A549 (cell line): ENCODE measurements around the gene CCL19. TPM values are rescaled to one million over a fixed set of nuclear protein-coding genes. Genes with fewer than 3 reads are reported as not detected.

Experiments
- ATAC-seq, 2 experiments: fragments of 200-7000 bp in 1 of 2; fragments of >200 bp in 1 of 2; cut with Nextera tagmentation in 1 of 2; cut with Tn5 transposase in 1 of 2; 3 replicates each; pipeline versions ENCODE4 v1.8.0 to v1.9.1; 2018 to 2020; ENCODE audit warnings: mild to moderate bottlenecking in 1 of 2, moderate library complexity in 1 of 2
- CTCF ChIA-PET: fragments of 300-600 bp; sonication (Branson Sonifier 250); formaldehyde crosslinking; extraction: SDS; loops from one replicate; lab custom pipeline; 2021; ENCODE audit warnings: antibody characterized with exemption, inconsistent platforms; lab: Yijun Ruan, JAX
- POLR2A ChIA-PET: fragments of 350-600 bp; formaldehyde crosslinking; extraction: SDS; loops from one replicate; lab custom pipeline; 2021; ENCODE audit warnings: antibody characterized with exemption, inconsistent platforms; lab: Yijun Ruan, JAX
- DNase-seq, 2 experiments: peaks; one replicate each; pipeline versions ENCODE4 v3.0.0 to v3.0.0-alpha.2; 2011 to 2016; ENCODE audit warnings: low read depth in 1 of 2, low spot score in 1 of 2
- FAIRE-seq: peaks from 2 replicates; lab custom pipeline; 2011; peaks lifted over from hg19 to GRCh38; lab: Jason Lieb, UNC
- H3K27ac ChIP-seq, 2 experiments: fragments of >200 bp; sonication (Bioruptor Twin); formaldehyde crosslinking; 3 replicates each; pipeline ENCODE4 v1.5.1; 2016 to 2017
- H3K4me1 ChIP-seq: fragments of >200 bp; sonication (Bioruptor Twin); formaldehyde crosslinking; 3 replicates; pipeline ENCODE4 v1.6.1; 2016
- H3K4me2 ChIP-seq: fragments of >200 bp; sonication (Bioruptor Twin); formaldehyde crosslinking; 3 replicates; pipeline ENCODE4 v1.6.1; 2016
- H3K4me3 ChIP-seq: fragments of >200 bp; sonication (Bioruptor Twin); formaldehyde crosslinking; 3 replicates; pipeline ENCODE4 v1.5.1; 2016
- H3K9me3 ChIP-seq: fragments of >200 bp; sonication (Bioruptor Twin); formaldehyde crosslinking; 3 replicates; pipeline ENCODE4 v1.6.1; 2016
- ATOH8 ChIP-seq: fragments of 250-450 bp; sonication (Bioruptor Pico); IDR thresholded peaks from 2 replicates; pipeline ENCODE4 v1.5.0; 2020; ENCODE audit warnings: low read depth, mild to moderate bottlenecking, moderate library complexity
- BCL3 ChIP-seq: fragments of >200 bp; sonication (Bioruptor Twin); formaldehyde crosslinking; IDR thresholded peaks from 3 replicates; pipeline ENCODE4 v1.6.1; 2016
- BHLHE40 ChIP-seq: IDR thresholded peaks from 2 replicates; pipeline ENCODE4 v1.6.1; 2012; ENCODE audit warnings: low read depth, low read length, inconsistent platforms
- CTCF ChIP-seq: fragments of >200 bp; sonication (Bioruptor Twin); formaldehyde crosslinking; IDR thresholded peaks from 3 replicates; pipeline ENCODE4 v1.5.1; 2016
- E2F6 ChIP-seq: IDR thresholded peaks from 2 replicates; pipeline ENCODE4 v1.6.1; 2012; ENCODE audit warnings: low read depth, borderline replicate concordance
- EHMT2 ChIP-seq: fragments of 200-600 bp; sonication (generic); IDR thresholded peaks from 2 replicates; pipeline ENCODE4 v1.6.1; 2016; ENCODE audit warnings: antibody characterized with exemption, low read depth, mild to moderate bottlenecking, moderate library complexity
- EP300 ChIP-seq, 2 experiments: fragments of >200 bp; sonication (Bioruptor Twin); formaldehyde crosslinking; IDR thresholded peaks; 2 replicates in 1 of 2; 3 replicates in 1 of 2; pipeline ENCODE4 v1.6.1; 2016 to 2017
- FOSB ChIP-seq: fragments of 250-450 bp; sonication (Bioruptor Pico); IDR thresholded peaks from 2 replicates; pipeline ENCODE4 v1.5.0; 2020; ENCODE audit warnings: mild to moderate bottlenecking, moderate library complexity
- FOXS1 ChIP-seq: fragments of 250-450 bp; sonication (Bioruptor Pico); IDR thresholded peaks from 2 replicates; pipeline ENCODE4 v1.5.0; 2020; ENCODE audit warnings: mild to moderate bottlenecking, moderate library complexity
- HES2 ChIP-seq: fragments of >200 bp; sonication (Bioruptor Twin); formaldehyde crosslinking; IDR thresholded peaks from 2 replicates; pipeline ENCODE4 v1.6.1; 2016
- HOXA7 ChIP-seq: fragments of 250-450 bp; sonication (Bioruptor Pico); IDR thresholded peaks from 2 replicates; pipeline ENCODE4 v1.5.0; 2020; ENCODE audit warnings: mild to moderate bottlenecking, moderate library complexity
- HOXB13 ChIP-seq: fragments of 250-450 bp; sonication (Bioruptor Pico); IDR thresholded peaks from 2 replicates; pipeline ENCODE4 v1.5.0; 2020; ENCODE audit warnings: low read depth, mild to moderate bottlenecking, moderate library complexity
- JUNB ChIP-seq: fragments of >200 bp; sonication (Bioruptor Twin); formaldehyde crosslinking; IDR thresholded peaks from 2 replicates; pipeline ENCODE4 v1.6.1; 2016
- KDM1A ChIP-seq: fragments of 200-600 bp; sonication (generic); IDR thresholded peaks from 2 replicates; pipeline ENCODE4 v1.6.1; 2016; ENCODE audit warnings: low read depth, mild to moderate bottlenecking
- MAFK ChIP-seq: fragments of 450-650 bp; IDR thresholded peaks from 2 replicates; pipeline ENCODE4 v1.6.1; 2014; ENCODE audit not compliant: partially characterized antibody
- MAX ChIP-seq: IDR thresholded peaks from 2 replicates; pipeline ENCODE4 v1.6.1; 2012
- NFE2L2 ChIP-seq: fragments of 150-350 bp; conservative IDR thresholded peaks from 2 replicates; pipeline ENCODE4 v1.6.1; 2014; ENCODE audit warnings: low read length
- NPAS2 ChIP-seq: fragments of 250-450 bp; sonication (Bioruptor Pico); IDR thresholded peaks from 2 replicates; pipeline ENCODE4 v1.8.0; 2022; ENCODE audit warnings: mild to moderate bottlenecking, moderate library complexity, borderline replicate concordance
- PHF8 ChIP-seq: fragments of 200-600 bp; sonication (generic); IDR thresholded peaks from 2 replicates; pipeline ENCODE4 v1.6.1; 2016; ENCODE audit warnings: low read depth, mild to moderate bottlenecking, antibody characterized with exemption, moderate library complexity, borderline replicate concordance
- POLR2A ChIP-seq: IDR thresholded peaks from 2 replicates; pipeline ENCODE4 v1.6.1; 2012; ENCODE audit warnings: mild to moderate bottlenecking, low read length
- POLR2AphosphoS2 ChIP-seq: conservative IDR thresholded peaks from 2 replicates; pipeline ENCODE4 v1.6.1; 2012; ENCODE audit warnings: low read length, improper control_type of control experiment, inconsistent platforms
- RARB ChIP-seq: fragments of 250-450 bp; sonication (Bioruptor Pico); IDR thresholded peaks from 2 replicates; pipeline ENCODE4 v1.8.0; 2021; ENCODE audit warnings: mild to moderate bottlenecking, moderate library complexity
- RCOR1 ChIP-seq: fragments of 150-350 bp; IDR thresholded peaks from 2 replicates; pipeline ENCODE4 v1.6.1; 2014; ENCODE audit warnings: antibody characterized with exemption, low read length, low read depth
- REST ChIP-seq: fragments of 200-600 bp; sonication (generic); IDR thresholded peaks from 2 replicates; pipeline ENCODE4 v1.6.1; 2016; ENCODE audit warnings: antibody characterized with exemption, mild to moderate bottlenecking, moderate library complexity
- SREBF2 ChIP-seq: fragments of 450-650 bp; IDR thresholded peaks from 2 replicates; pipeline ENCODE4 v1.6.1; 2014; ENCODE audit warnings: mild to moderate bottlenecking, moderate library complexity
- TFCP2L1 ChIP-seq: fragments of 250-450 bp; sonication (Bioruptor Pico); IDR thresholded peaks from 2 replicates; pipeline ENCODE4 v1.5.0; 2021; ENCODE audit warnings: mild to moderate bottlenecking
- TP53 ChIP-seq: fragments of 250-450 bp; sonication (Bioruptor Pico); IDR thresholded peaks from 2 replicates; pipeline ENCODE4 v1.5.0; 2021; ENCODE audit warnings: mild to moderate bottlenecking, moderate library complexity
- ZC3H11A ChIP-seq: fragments of 450-650 bp; IDR thresholded peaks from 2 replicates; pipeline ENCODE4 v1.6.1; 2014; ENCODE audit warnings: antibody characterized with exemption, mild to moderate bottlenecking
- ZFP36 ChIP-seq: fragments of 450-650 bp; IDR thresholded peaks from 2 replicates; pipeline ENCODE4 v1.6.1; 2014; ENCODE audit warnings: borderline replicate concordance; ENCODE audit not compliant: partially characterized antibody
- ZNF302 ChIP-seq: fragments of 250-450 bp; sonication (Bioruptor Pico); IDR thresholded peaks from 2 replicates; pipeline ENCODE4 v1.9.0; 2021; ENCODE audit warnings: inconsistent platforms, mild to moderate bottlenecking, moderate library complexity
- WGBS: methylation state at CpG from one replicate; pipeline ENCODE4 v1.1.6; 2017; ENCODE audit errors: missing lambda C conversion rate; 5-methylcytosine and 5-hydroxymethylcytosine counted together
- polyA plus RNA-seq, 4 experiments: library from polyadenylated mRNA; depleted of rRNA in 3 of 4; stranded (reverse); fragments of >200 nt; fragmentation: RNase III in 1 of 4; extraction: RNeasy Plus Mini Kit Qiagen cat#74134 plus additional on column Dnase treatment in 1 of 4; gene quantifications; 2 replicates in 3 of 4; 3 replicates in 1 of 4; pipeline ENCODE4 v1.2.3, GENCODE V29; 2011 to 2017

The CCL19 gene
- polyA plus RNA-seq, 2 of the 4 experiments (the other 2 are of a cell fraction), result not detected

GRCh38 chr9:34650816-34651215 lies 40.3 kb downstream of the CCL19 start:
- FAIRE-seq, result no peak
- H3K4me2 ChIP-seq, result peak overlapping the region; percentile 76; the same call in 2 of the 3 replicates
- POLR2A ChIA-PET, result interaction anchor here (1.8 to 2.1 kb wide), 2 partner anchors 13 to 14 kb away, joined by 6 to 8 read pairs; partner anchors contain the start of gene SIGMAR1

GRCh38 chr9:34648673-34649072 lies 42.4 kb downstream of the CCL19 start:
- POLR2A ChIA-PET, result interaction anchor here (0.6 kb wide), 1 partner anchor 528 kb away, joined by 4 read pairs; no protein-coding TSS in a partner anchor
- no peak overlapping the region for H3K27ac ChIP-seq
- H3K4me3 ChIP-seq, result no peak overlapping the region
- H3K4me1 ChIP-seq, result peaks cover 40% of the 10 kb centered on the region
- H3K4me2 ChIP-seq, result no peak overlapping the region
- H3K9me3 ChIP-seq, result no peaks in the 10 kb centered on the region
- FAIRE-seq (no peak), ATAC-seq (no peak), DNase-seq (no peak)
- 90% methylated on average over 8 of the region's 8 CpGs for WGBS
- CTCF ChIA-PET, result interaction anchor here (2.6 to 22.6 kb wide), 3 partner anchors 12 to 54 kb away, joined by 14 to 288 read pairs (median 107); partner anchors contain the start of genes CCL27 and SIGMAR1
- TF ChIP-seq REST (no peak), EHMT2 (no peak), MAX (no peak), NFE2L2 (no peak), ATOH8 (CRISPR knock-in tag) (no peak), POLR2AphosphoS2 (no peak), HES2 (no peak), HOXA7 (no peak), FOSB (CRISPR knock-in tag) (no peak), ZNF302 (CRISPR knock-in tag) (no peak), PHF8 (no peak), RARB (CRISPR knock-in tag) (no peak), JUNB (no peak), EP300 (IDR thresholded peaks at IDR 0.05) (no peak)

More at GRCh38 chr9:34650816-34651215, 40.3 kb downstream of the CCL19 start:
- no peak overlapping the region; a peak in 1 of 6 replicates for H3K27ac ChIP-seq
- no peak overlapping the region for H3K4me3 ChIP-seq
- peaks cover 33% of the 10 kb centered on the region for H3K4me1 ChIP-seq
- TF ChIP-seq FOXS1 (CRISPR knock-in tag) (no peak), HOXB13 (no peak), RCOR1 (no peak), POLR2A (no peak), EHMT2 (no peak), KDM1A (no peak), BCL3 (no peak), E2F6 (no peak), ZNF302 (CRISPR knock-in tag) (no peak), EP300 (IDR thresholded peaks at IDR 0.05) (no peak), SREBF2 (no peak), MAFK (no peak), CTCF (no peak), RARB (CRISPR knock-in tag) (no peak), NPAS2 (CRISPR knock-in tag) (no peak), TP53 (CRISPR knock-in tag) (no peak), ZFP36 (no peak), BHLHE40 (no peak), ZC3H11A (no peak), TFCP2L1 (CRISPR knock-in tag) (no peak)
- ATAC-seq (no peak), DNase-seq (no peak)
- 94% methylated on average over 4 of the region's 5 CpGs for WGBS
- no peaks in the 10 kb centered on the region for H3K9me3 ChIP-seq
- CTCF ChIA-PET, result interaction anchor here (0.7 to 22.6 kb wide), 6 partner anchors 10 to 59 kb away, joined by 3 to 288 read pairs (median 9); partner anchors contain the start of genes CCL27 and SIGMAR1
